Stimulated activated CD8-positive, alpha-beta memory T cell treated with anti-CD3 and anti-CD28 coated beads, Interleukin-7, amount 100 ng/mL, for 48 hours (primary cell): ENCODE measurements around the gene CLEC10A.
A peak's percentile ranks its signal among the peaks of the same experiment; 100 is the strongest.
"Not testable (repeated sequence)": the region's sequence is repeated elsewhere in the genome, so short reads cannot be mapped to it uniquely, and the experiment has no call there.

Experiments
- DNase-seq, 2 donors: peaks; one replicate each; pipeline ENCODE4 v3.0.0-alpha.2; 2020; ENCODE audit warnings: low read depth in 1 of 2; ENCODE audit errors: extremely low read depth in 1 of 2

CLEC10A gene

DNA sequence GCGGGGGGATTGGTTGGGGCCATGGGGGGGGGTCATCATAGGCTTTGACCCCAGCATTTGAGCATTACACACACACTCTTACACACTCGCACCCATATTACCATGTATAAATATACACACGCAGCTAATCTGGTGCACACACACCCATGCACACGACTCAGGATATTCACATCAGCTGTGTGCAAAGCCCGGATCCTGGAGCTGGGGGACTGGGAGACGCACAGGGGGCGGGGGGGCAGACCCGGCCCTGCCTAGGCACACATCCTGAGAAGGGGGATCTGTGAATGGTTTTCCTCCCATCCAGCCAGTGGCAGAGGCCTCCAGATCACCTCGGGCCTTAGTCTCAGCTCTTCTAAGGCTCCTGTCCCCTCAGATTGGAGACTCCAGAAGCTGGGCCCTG is 28.9 kb upstream of the CLEC10A start:
- no peak for DNase-seq

DNA sequence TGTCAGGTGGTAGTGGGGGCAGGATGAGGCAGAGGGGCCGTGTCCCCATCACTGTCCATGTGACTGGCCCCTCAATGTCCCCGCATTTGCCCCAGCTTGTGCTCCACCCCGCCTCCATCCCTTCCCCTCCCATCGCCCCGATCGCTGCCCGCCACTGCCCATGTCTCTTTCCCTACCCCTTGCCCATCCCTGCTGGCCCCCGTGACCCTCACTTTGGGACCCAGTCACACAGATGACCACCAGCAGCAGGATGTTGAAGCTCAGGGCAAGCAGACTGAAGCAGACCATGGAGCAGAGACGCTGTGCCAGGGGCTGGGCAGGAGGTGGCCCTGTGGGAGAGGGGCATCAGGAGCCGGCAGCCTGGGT is 28.5 kb upstream of the CLEC10A start:
- DNase-seq = no peak

DNA sequence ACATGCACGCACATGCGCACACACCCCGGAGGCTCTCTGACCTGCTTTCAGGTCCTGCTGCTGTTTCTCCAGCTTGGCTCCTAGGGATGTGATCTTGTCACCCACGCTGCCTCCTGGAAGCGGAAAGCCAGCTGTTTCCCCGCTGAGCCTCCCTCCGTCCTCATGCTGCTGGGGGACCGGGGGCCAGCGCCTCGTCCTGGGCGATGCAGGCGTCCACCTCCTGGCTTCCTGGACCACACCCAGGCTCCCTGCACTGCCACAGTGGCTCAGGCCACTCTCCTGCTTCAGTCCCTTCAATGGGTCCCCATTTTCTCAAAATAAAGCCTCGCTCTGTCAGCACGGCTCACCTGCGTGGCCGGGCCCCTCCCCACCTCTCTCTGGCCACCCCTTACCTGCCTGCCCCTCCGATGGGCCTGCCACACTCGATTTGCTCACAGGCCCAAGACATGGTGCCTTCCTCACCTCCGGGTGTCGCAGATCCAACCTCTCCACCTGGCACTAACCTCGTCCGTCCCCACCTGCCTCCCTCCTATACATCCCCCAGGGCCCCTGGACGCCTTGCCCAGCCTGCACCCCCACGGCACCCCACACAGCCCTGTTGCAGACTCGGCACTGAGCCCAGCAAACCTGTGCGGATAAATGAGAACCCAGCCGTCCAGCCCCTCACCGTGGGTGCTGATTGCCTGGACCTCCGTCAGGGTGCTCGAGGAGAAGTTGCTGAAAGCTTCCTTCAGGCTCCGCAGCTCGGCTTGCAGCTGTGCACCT is 27.9 kb upstream of the CLEC10A start:
- DNase-seq = no peak

DNA sequence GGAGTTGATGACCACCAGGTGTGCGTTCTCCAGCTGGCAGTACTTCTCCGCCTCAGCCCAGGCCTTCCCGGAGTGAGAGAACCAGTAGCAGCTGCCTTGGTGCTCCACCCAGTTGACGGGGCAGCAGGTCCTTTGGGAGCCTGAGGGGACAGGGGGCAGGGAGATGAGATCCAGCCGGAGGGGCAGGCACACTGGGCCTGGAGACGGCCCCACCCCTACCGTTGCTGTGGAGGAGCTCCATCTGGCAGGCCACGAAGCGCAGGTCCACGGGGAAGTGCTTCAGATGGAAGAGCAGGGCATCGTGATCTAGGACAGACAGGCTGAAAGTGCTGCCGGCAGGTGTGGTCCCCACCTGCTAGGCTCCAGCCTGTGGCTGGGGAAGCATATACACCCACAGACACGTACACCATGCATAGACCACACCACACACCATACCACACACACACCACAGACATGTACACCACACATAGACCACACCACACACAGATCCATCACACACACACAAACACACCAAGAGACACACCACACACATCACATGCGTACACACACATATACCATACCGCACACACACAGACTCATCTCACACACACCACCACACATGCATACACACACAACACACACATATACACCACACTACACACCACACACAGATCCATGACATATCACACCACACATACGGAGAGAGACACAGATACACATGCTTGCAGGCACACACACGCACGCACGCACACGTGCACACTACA is 27.1 kb upstream of the CLEC10A start:
- DNase-seq = no peak

DNA sequence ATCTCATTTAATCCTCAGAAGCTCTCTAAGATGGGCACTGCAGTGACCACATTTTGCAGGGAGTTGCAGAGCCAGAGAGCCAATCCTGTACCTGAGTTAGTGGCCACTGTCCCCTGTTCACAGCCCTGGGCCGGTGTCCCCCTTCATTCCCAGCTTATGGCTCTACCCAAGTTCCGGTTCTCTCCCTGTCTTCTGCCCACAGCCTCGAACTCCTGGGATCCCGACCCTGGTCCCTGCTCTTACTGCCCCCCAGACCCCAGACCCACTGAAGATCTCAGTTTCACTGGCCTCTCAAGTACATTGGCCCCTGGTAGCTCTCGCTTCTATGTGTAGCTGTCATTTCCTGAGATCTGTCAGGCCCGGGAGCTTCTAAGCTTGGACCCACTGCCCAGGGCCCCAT is 22.4 kb upstream of the CLEC10A start:
- DNase-seq = no peak

DNA sequence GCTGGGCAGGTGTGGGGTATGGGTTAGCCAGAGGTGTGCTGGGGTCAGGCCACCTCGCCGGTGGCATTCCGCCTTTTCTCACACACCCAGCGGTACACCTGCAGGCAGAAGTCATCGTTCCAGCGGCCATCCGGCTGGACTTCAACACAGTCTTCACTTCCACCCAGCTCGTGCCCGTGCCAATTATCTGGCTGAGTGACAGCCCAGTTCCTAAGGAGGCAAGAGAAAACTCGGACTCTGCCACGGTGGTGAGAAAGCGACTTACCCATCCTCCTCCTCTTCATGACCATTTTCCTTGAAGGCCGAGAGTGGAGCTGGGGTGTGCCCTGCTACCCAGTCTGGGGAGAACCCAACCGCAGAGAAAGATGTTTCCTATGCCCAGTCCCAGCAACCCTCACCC is 21.5 kb upstream of the CLEC10A start:
- no peak for DNase-seq

DNA sequence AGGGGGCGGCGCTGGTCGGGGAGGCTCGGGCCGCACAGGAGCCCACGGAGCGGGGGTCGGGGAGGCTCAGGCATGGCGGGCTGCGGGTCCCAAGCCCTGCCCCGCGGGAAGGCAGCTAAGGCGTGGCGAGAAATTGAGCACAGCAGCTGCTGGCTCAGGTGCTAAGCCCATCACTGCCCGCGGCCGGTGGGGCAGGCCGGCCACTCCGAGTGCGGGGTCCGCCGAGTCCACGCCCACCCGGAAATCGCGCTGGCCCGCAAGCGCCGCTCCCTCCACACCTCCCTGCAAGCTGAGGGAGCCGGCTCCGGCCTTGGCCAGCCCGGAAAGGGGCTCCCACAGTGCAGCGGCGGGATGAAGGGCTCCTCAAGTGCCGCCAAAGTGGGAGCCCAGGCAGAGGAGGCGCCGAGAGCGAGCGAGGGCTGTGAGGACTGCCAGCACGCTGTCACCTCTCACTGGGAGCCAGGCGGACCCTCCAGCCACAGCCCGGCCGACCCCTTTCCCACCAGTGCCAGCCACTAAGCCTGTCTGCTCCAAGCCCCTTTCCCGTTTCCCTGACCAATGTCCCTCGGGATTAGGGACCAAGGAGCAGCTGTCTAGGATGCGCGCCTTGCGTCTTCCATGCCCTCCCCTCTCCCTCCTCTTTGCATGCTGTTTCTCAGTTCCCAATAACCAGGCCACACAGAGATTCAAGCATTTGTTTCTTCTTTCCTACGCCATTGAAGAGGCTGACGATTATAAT is 20.8 kb upstream of the CLEC10A start:
- DNase-seq = not testable (repeated sequence)

DNA sequence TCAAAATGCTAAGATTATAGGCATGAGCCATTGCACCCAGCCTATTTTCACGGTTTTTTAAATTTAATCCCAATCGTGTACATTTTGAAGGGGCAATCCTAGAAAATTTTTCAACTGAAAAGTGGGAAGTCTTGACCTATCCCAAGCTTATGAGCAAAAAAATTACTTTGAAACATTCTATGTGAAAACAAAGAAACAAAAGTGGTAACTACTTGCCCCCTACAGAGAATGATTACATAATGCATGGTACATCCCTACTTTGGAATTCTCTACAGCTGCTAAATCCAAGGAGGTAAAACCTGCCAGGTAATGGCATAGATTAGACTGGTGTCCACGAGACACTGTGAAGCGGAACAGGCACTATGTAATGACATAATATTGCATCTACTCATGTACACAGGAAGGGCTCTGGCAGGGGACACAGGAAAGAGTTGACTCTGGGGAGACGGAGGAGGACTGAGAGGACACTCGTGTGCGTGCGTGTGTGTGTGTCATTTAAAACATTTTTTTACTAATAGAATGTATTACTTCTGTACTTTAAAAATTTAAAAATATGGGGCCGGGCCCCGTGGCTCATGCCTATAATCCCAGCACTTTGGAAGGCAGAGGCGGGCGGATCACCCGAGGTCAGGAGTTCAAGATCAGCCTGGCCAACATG is 18.9 kb upstream of the CLEC10A start:
- DNase-seq = no peak

DNA sequence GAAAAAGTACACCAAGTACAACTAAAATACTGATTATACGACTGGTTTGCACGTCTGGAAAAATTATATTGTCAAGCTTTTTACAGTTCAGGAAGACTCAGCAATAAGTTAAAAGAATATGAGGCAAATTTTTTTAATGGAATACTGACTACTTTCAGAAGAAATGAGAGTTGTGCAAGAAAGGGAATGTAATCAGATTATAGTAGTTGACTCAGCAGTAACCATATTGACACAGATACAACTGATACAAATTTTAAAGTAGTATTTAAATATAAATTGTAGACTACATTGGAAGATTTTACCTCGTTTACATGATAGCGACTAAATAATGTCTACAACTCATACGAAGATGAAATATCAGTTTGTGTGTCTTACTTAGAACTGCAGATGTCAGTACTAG is 17.9 kb upstream of the CLEC10A start:
- no peak for DNase-seq

DNA sequence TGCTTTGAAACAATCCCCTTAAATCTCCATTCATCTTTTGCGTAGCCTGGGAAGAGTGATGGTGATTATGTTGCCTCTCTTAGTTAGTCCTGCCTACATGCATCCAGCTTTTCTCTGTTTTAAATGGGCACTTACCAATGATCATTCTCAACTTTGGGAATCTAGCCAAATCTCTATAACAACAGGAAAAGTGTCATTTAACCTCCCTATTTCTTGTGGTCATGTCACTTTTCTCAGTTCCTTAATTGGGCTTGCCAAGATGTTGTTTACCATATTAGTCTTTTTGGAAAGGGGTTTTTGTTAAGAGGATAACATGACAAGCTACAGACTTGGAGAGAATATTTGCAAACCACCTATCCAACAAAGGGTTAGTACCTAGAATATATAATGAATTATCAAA is 15.6 kb upstream of the CLEC10A start:
- DNase-seq = no peak

DNA sequence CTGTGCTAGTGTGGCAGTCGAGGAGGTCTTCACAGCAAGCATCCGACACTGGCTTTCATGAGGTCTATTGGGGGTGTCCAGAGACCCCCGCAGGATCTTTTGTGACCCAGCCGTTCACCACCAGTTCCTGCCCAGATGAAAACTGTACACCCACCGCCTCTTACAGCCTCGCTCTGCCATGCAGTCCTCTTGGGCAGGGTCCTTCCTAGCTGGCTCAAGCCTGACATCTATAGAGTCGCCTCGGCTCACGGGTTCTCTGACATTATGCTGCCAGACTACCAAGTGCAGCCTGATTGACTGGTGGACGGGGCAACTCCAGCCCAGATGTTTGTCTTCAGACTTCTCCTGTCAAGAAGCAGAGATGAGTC is 14.6 kb upstream of the CLEC10A start:
- no peak for DNase-seq

DNA sequence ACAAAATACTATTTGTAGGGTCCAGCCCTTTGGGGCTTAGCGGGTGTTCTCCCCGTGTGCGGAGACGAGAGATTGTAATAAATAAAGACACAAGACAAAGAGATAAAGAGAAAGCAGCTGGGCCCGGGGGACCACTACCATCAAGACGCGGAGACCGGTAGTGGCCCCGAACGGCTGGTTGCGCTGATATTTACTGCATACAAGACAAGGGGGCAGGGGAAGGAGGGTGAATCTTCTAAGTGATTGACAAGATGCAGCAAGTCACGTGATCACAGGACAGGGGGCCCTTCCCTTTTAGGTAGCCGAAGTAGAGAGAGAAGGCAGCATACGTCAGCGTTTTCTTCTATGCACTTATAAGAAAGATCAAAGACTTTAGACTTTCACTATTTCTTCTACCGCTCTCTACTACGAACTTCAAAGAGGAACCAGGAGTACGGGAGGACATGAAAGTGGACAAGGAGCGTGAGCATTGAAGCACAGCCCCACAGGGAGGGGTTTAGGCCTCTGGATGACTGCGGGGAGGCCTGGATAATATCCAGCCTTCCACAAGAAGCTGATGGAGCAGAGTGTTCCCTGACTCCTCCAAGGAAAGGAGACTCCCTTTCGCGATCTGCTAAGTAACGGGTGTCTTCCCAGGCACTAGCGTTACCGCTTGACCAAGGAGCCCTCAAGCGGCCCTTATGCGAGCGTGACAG is 11.4 kb upstream of the CLEC10A start:
- not testable (repeated sequence) for DNase-seq

DNA sequence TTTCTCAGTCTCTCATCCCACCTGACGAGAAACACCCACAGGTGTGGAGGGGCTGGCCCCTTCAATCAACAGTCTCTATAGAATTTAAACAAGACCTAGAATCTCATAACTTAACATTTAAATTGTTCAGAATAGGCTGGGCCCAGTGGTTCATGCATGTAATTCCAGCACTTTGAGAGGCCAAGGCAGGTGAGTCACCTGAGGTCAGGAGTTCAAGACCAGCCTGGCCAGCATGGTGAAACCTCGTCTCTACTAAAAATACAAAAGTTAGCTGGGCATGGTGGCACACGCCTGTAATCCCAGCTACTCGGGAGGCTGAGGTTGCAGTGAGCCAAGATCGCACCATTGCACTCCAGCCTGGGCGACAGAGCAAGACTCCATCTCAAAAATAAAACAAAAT is 9.5 kb upstream of the CLEC10A start:
- DNase-seq = not testable (repeated sequence)

DNA sequence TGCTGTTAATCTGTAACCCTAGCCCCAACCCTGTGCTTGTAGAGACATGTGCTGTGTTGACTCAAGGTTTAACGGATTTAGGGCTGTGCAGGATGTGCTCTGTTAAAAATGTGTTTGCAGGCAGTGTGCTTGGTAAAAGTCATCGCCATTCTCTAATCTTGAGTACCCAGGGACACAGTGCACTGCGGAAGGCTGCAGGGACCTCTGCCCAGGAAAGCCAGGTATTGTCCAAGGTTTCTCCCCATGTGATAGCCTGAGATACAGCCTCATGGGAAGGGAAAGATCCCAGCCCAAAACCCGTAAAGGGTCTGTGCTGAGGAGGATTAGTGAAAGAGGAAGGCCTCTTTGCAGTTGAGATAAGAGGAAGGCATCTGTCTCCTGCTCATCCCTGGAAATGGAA is 8.4 kb upstream of the CLEC10A start:
- DNase-seq = not testable (repeated sequence)

DNA sequence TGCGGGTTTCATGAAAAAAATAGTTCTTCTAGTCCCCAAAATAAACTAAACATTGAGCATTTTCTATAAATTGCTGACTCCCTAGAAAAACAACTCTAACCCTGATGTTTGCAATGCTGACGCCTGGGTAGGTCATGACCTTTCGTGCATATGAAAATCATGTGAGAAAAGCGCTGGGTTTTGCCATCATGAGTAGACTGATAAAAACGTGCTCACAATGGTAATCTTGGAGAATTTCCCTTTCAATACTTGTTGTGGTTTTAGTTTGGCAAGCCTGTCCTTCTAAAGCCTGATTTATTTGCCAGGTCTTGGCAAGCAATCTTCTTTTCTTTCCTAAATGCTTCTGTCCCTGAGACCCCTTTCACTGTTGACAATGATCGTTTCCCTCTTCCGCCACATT is 4.0 kb upstream of the CLEC10A start:
- DNase-seq = no peak

DNA sequence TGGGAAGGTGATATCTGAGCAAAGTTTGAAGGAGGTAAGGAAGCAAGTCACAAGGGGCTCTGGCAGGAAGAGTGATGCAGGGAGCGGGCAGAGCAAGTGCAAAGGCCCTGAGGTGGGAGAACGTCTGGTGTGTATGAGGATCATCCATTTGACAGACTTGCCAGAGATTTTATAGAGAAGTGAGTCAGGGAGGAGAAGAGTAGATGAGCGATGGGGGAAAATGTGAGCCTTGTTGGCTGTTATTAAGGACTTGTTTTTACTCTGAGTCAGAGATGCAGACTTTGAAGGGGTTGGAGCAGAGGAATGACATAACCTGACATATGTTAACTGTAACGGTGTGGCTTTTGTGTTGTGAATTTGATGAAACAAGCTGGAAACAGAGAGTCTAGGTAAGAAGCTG is 3.5 kb upstream of the CLEC10A start:
- no peak for DNase-seq

DNA sequence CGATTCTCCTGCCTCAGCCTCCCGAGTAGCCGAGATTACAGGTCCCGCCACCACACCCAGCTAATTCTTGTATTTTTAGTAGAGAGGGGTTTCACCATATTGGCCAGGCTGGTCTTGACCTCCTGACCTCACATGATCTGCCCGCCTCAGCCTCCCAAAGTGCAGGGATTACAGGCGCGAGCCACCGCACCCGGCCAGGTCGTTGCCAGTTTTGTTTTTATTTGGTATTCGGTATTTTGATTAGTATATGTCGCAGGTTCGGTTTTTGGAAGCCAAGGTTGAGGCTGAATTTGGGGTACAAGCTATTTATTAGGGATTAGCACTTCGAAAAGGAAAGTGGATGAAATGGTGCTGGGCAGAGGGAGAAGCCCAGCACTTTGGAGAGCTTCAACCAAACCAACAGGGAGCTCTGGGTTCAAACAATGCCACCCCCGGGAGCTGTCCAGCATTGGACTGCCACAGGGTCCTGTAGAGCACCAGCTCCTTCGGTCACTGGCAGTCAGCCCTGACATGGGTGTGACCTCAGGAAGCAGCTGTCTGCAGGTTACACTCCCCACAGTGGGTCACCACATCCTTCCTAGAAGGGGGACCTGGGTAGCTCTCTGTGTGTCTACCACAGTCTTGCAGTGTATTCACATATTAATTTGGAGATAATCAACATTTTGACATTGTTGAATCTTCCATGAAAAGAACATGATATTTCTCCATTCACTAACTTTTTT is 1.5 kb upstream of the CLEC10A start:
- peak in 1 of 2 donors; percentile 6 for DNase-seq

DNA sequence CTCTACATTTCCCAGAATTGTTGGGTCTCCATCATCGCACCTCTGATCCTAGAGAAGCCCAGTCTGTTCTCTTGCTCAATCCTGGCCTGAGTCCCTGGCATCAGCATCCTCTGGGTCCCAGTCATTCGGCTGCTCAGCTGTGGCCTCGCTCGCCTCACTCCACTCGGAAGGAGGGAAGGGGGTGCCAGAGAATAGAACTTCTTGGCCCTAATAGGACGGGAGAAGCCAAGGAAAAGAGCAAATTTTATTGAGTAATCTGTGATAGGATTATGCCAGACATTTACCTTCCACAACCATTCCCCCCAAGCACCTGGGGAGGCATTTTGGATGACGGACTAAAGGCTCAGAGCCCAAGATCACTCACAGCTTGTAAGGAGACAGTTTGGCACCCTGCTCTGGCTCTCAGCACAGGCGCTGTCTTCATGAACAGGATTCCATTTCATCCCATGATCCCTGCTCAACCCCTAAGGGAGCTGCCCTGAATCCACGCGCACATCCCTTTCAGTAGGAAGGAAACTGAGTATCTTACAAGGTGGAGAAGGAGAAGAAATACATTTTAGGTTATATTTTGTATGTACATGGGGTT is 498 bp upstream of the CLEC10A start:
- DNase-seq = no peak

DNA sequence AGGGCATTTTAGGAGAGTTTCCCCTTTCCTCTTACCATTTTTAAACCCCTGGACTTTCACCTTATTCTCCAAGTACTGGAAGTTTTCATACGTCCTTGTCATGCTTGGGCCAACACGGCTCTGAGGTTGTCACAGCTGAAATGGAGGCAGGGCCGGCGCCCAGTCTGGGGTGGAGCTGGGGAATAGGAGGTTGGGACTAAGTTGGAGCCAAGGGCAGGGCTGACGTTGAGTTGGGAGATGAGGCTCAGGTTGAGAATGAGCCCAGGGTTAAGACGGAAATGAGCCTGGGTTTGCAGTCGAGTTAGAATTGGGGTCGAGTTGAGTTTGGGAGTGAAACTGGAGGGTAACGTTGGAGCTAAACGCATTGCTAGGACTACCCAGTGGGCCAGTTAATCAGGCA is 1.3 kb downstream of the CLEC10A start:
- DNase-seq = no peak
